Motor neuron (in vitro differentiated cells): Measurements from ENCODE around the gene CREB3L4. TPM values are rescaled to one million over a fixed set of nuclear protein-coding genes. Genes with fewer than 3 reads are reported as not detected.

Source experiments
- ATAC-seq, 8 experiments: fragments of 200-7000 bp; cut with Tn5 transposase; replicated peaks in 6 of 8; 2 replicates each; pipeline ENCODE4 v1.8.0; 2021; ENCODE audit warnings: mild to moderate bottlenecking in 8 of 8, moderate library complexity in 8 of 8
- H3K27ac ChIP-seq, 2 donors: fragments of 250-450 bp; sonication (Bioruptor Pico); 2 replicates each; pipeline ENCODE4 v1.9.0; 2021; ENCODE audit warnings: antibody characterized with exemption in 2 of 2, mild to moderate bottlenecking in 2 of 2, moderate library complexity in 1 of 2
- H3K4me1 ChIP-seq, 2 donors: fragments of 250-450 bp; sonication (Bioruptor Pico); replicated peaks in 1 of 2; 2 replicates each; pipeline ENCODE4 v1.6.1; 2021; ENCODE audit warnings: antibody characterized with exemption in 2 of 2, mild to moderate bottlenecking in 2 of 2, moderate library complexity in 1 of 2
- H3K4me3 ChIP-seq, 5 donors: fragments of 250-450 bp; sonication (Bioruptor Pico); 2 replicates each; pipeline ENCODE4 v1.9.0; 2021; ENCODE audit warnings: antibody characterized with exemption in 5 of 5, mild to moderate bottlenecking in 5 of 5, moderate library complexity in 4 of 5
- WGBS, 10 experiments: fragments of 450-650 bp; shearing (Covaris generic); methylation state at CpG; one replicate each; pipeline ENCODE4 v1.0.0; 2022; 5-methylcytosine and 5-hydroxymethylcytosine counted together
- in situ Hi-C, 9 experiments: fragments of 400-800 bp; cut with MboI; loops; one replicate each; pipeline ENCODE4 v1.15.0; 2021; ENCODE audit warnings: low sequenced_read_pairs in 9 of 9, low pct_unique_long_range_greater_than_20kb in 2 of 9; ENCODE audit not compliant: unreplicated experiment in 9 of 9
- total RNA-seq, 8 experiments: library from RNA; unstranded; fragments of 300-600 nt; gene quantifications; 2 replicates each; pipeline versions ENCODE4 v1.2.3 to v1.2.4, GENCODE V29; 2022

CREB3L4 gene
- total RNA-seq, 8 experiments from 2014 or later = 7.1 to 30.0 (median 19.5) TPM

GRCh38 chr1:153929426-153929825 is 38.3 kb upstream of the CREB3L4 start:
- 89 to 100% (median 93%) methylated on average over 2 to 5 of the region's 5 CpGs; no CpG with 5 or more reads in 4 of the 10 experiments for WGBS, 10 experiments
- in situ Hi-C loops = loop anchor here in 2 of 9 experiments (25.0 kb wide), 1 partner anchor 117 kb away; no protein-coding TSS in a partner anchor
- H3K4me1 ChIP-seq = peaks cover 0 to 7% of the 10 kb centered on the region in 2 donors
- H3K4me3 ChIP-seq = no peak overlapping the region
- no peak overlapping the region for H3K27ac ChIP-seq
- ATAC-seq = no peak

GRCh38 chr1:153929981-153930948 is 37.4 kb upstream of the CREB3L4 start:
- in situ Hi-C loops = loop anchor here in 2 of 9 experiments (25.0 kb wide), 1 partner anchor 118 kb away; no protein-coding TSS in a partner anchor
- WGBS, 10 experiments = 40 to 92% (median 87%) methylated on average over 1 to 11 of the region's 14 CpGs; no CpG with 5 or more reads in 3 of the 10 experiments
- peak in 2 of 8 experiments; percentile 10 to 19 for ATAC-seq

GRCh38 chr1:153932156-153933131 is 35.3 kb upstream of the CREB3L4 start:
- in situ Hi-C loops = loop anchor here in 2 of 9 experiments (25.0 kb wide), 1 partner anchor 120 kb away; no protein-coding TSS in a partner anchor

More at GRCh38 chr1:153929981-153930948, 37.4 kb upstream of the CREB3L4 start:
- Histone ChIP-seq H3K27ac (no peak overlapping the region), H3K4me3 (no peak overlapping the region), H3K4me1 (peaks cover 0 to 7% of the 10 kb centered on the region in 2 donors)

GRCh38 chr1:153933430-153933829 is 34.3 kb upstream of the CREB3L4 start:
- no peak overlapping the region for H3K27ac ChIP-seq
- WGBS, 10 experiments = 100% methylated on average over 1 of the region's 14 CpGs; no CpG with 5 or more reads in 9 of the 10 experiments
- in situ Hi-C loops = loop anchor here in 2 of 9 experiments (25.0 kb wide), 1 partner anchor 121 kb away; no protein-coding TSS in a partner anchor
- H3K4me3 ChIP-seq = no peak overlapping the region
- peaks cover 0 to 2% of the 10 kb centered on the region in 2 donors for H3K4me1 ChIP-seq
- peak in 2 of 8 experiments; percentile 19 to 20 for ATAC-seq

More at GRCh38 chr1:153932156-153933131, 35.3 kb upstream of the CREB3L4 start:
- 96 to 100% (median 97%) methylated on average over 2 to 10 of the region's 18 CpGs; no CpG with 5 or more reads in 7 of the 10 experiments for WGBS, 10 experiments
- no peak overlapping the region for H3K27ac ChIP-seq
- H3K4me3 ChIP-seq = no peak overlapping the region
- ATAC-seq = no peak
- H3K4me1 ChIP-seq = peaks cover 0 to 7% of the 10 kb centered on the region in 2 donors

- no peaks in the 10 kb centered on the region for H3K4me1 ChIP-seq
- 82 to 97% (median 92%) methylated on average over 2 to 9 of the region's 11 CpGs; no CpG with 5 or more reads in 6 of the 10 experiments for WGBS, 10 experiments
- in situ Hi-C loops = loop anchor here in 2 of 9 experiments (25.0 kb wide), 1 partner anchor 122 kb away; no protein-coding TSS in a partner anchor
- no peak overlapping the region for H3K27ac ChIP-seq
- ATAC-seq = no peak
- no peak overlapping the region for H3K4me3 ChIP-seq
Measured at GRCh38 chr1:153933955-153934354, 33.7 kb upstream of the CREB3L4 start.

- Histone ChIP-seq H3K4me3 (no peak overlapping the region), H3K4me1 (no peaks in the 10 kb centered on the region), H3K27ac (no peak overlapping the region)
- ATAC-seq = no peak
- WGBS, 10 experiments = 92 to 100% (median 98%) methylated on average over 1 to 9 of the region's 9 CpGs; no CpG with 5 or more reads in 4 of the 10 experiments
- in situ Hi-C loops = loop anchor here in 2 of 9 experiments (25.0 kb wide), 1 partner anchor 122 kb away; no protein-coding TSS in a partner anchor
Measured at GRCh38 chr1:153934746-153935145, 33.0 kb upstream of the CREB3L4 start.

GRCh38 chr1:153936011-153936802 is 31.5 kb upstream of the CREB3L4 start:
- no peak overlapping the region for H3K27ac ChIP-seq
- 90 to 100% (median 97%) methylated on average over 1 to 11 of the region's 12 CpGs; no CpG with 5 or more reads in 4 of the 10 experiments for WGBS, 10 experiments
- in situ Hi-C loops = loop anchor here in 2 of 9 experiments (25.0 kb wide), 1 partner anchor 124 kb away; no protein-coding TSS in a partner anchor
- H3K4me1 ChIP-seq = no peaks in the 10 kb centered on the region
- H3K4me3 ChIP-seq = no peak overlapping the region
- ATAC-seq = no peak

GRCh38 chr1:153937331-153937730 is 30.4 kb upstream of the CREB3L4 start:
- no peak overlapping the region for H3K27ac ChIP-seq
- no peak overlapping the region for H3K4me3 ChIP-seq
- 90 to 100% (median 96%) methylated on average over 1 to 10 of the region's 10 CpGs; no CpG with 5 or more reads in 3 of the 10 experiments for WGBS, 10 experiments
- no peaks in the 10 kb centered on the region for H3K4me1 ChIP-seq
- in situ Hi-C loops = loop anchor here in 2 of 9 experiments (25.0 kb wide), 1 partner anchor 125 kb away; no protein-coding TSS in a partner anchor
- no peak for ATAC-seq

GRCh38 chr1:153938996-153939395 is 28.7 kb upstream of the CREB3L4 start:
- in situ Hi-C loops = loop anchor here in 2 of 9 experiments (25.0 kb wide), 1 partner anchor 127 kb away; no protein-coding TSS in a partner anchor
- 65 to 100% (median 91%) methylated on average over 1 to 3 of the region's 3 CpGs; no CpG with 5 or more reads in 4 of the 10 experiments for WGBS, 10 experiments
- Histone ChIP-seq H3K4me1 (no peaks in the 10 kb centered on the region), H3K27ac (no peak overlapping the region), H3K4me3 (no peak overlapping the region)
- ATAC-seq = no peak

GRCh38 chr1:153939476-153939875 is 28.2 kb upstream of the CREB3L4 start:
- in situ Hi-C loops = loop anchor here in 2 of 9 experiments (25.0 kb wide), 1 partner anchor 127 kb away; no protein-coding TSS in a partner anchor
- Histone ChIP-seq H3K4me1 (no peaks in the 10 kb centered on the region), H3K27ac (no peak overlapping the region), H3K4me3 (no peak overlapping the region)
- WGBS, 10 experiments = 60 to 100% (median 97%) methylated on average over 1 to 12 of the region's 12 CpGs; no CpG with 5 or more reads in 5 of the 10 experiments
- ATAC-seq = peak in 1 of 8 experiments; percentile 25

GRCh38 chr1:153940756-153941155 is 26.9 kb upstream of the CREB3L4 start:
- no peak for ATAC-seq
- WGBS, 10 experiments = 100% methylated on average over 2 of the region's 8 CpGs; no CpG with 5 or more reads in 9 of the 10 experiments
- H3K27ac ChIP-seq = no peak overlapping the region
- peaks cover 6 to 7% of the 10 kb centered on the region in 2 donors for H3K4me1 ChIP-seq
- H3K4me3 ChIP-seq = no peak overlapping the region
- in situ Hi-C loops = loop anchor here in 2 of 9 experiments (25.0 kb wide), 1 partner anchor 128 kb away; no protein-coding TSS in a partner anchor
